ENCODE data around the gene PAFAH1B2. TPM values are rescaled to one million over a fixed set of nuclear protein-coding genes. Genes with fewer than 3 reads are reported as not detected.

PAFAH1B2 gene
- total RNA-seq, 2 donors from 2014 or later = 53.7 to 87.6 TPM

GRCh38 chr11:117144477-117145392 lies 648 bp downstream of the PAFAH1B2 start:
- H3K9me3 Mint-ChIP-seq = no peaks in the 10 kb centered on the region
- peak overlapping the region; percentile 100 for H3K4me3 Mint-ChIP-seq
- ATAC-seq (replicated peaks) = peak; percentile 57
- H3K27ac Mint-ChIP-seq = peak overlapping the region; percentile 99
- H3K4me1 Mint-ChIP-seq = peaks cover 16% of the 10 kb centered on the region
- H3K36me3 Mint-ChIP-seq (ENCODE audit: low read depth) = peaks cover 44% of the 10 kb centered on the region
- peaks cover 7% of the 10 kb centered on the region for H3K27me3 Mint-ChIP-seq

GRCh38 chr11:117145393-117145761 lies 1.3 kb downstream of the PAFAH1B2 start:
- Mint-ChIP-seq H3K4me3 (peak overlapping the region; percentile 100), H3K27me3 (peaks cover under 1% of the 10 kb centered on the region), H3K36me3 (ENCODE audit: low read depth) (peaks cover 51% of the 10 kb centered on the region), H3K27ac (peak overlapping the region; percentile 99), H3K9me3 (no peaks in the 10 kb centered on the region), H3K4me1 (peaks cover 16% of the 10 kb centered on the region)
- no peak for ATAC-seq (replicated peaks)

GRCh38 chr11:117146521-117146920 lies 2.4 kb downstream of the PAFAH1B2 start:
- H3K27ac Mint-ChIP-seq = no peak overlapping the region
- H3K36me3 Mint-ChIP-seq (ENCODE audit: low read depth) = peaks cover 55% of the 10 kb centered on the region
- H3K4me1 Mint-ChIP-seq = peaks cover 16% of the 10 kb centered on the region
- no peak for ATAC-seq (replicated peaks)
- peak overlapping the region; percentile 100 for H3K4me3 Mint-ChIP-seq
- no peaks in the 10 kb centered on the region for H3K9me3 Mint-ChIP-seq
- H3K27me3 Mint-ChIP-seq = no peaks in the 10 kb centered on the region

- no peaks in the 10 kb centered on the region for H3K27me3 Mint-ChIP-seq
- no peaks in the 10 kb centered on the region for H3K9me3 Mint-ChIP-seq
- ATAC-seq (replicated peaks) = no peak
- no peak overlapping the region for H3K4me3 Mint-ChIP-seq
- H3K27ac Mint-ChIP-seq = no peak overlapping the region
- peaks cover 83% of the 10 kb centered on the region for H3K36me3 Mint-ChIP-seq (ENCODE audit: low read depth)
- peaks cover 4% of the 10 kb centered on the region for H3K4me1 Mint-ChIP-seq
Measured at GRCh38 chr11:117152066-117152465, 8.0 kb downstream of the PAFAH1B2 start.

GRCh38 chr11:117154468-117154867 lies 10.4 kb downstream of the PAFAH1B2 start:
- Mint-ChIP-seq H3K27ac (no peak overlapping the region), H3K4me1 (no peaks in the 10 kb centered on the region), H3K9me3 (no peaks in the 10 kb centered on the region)

GRCh38 chr11:117157507-117157906 lies 13.4 kb downstream of the PAFAH1B2 start:
- H3K36me3 Mint-ChIP-seq (ENCODE audit: low read depth) = peaks cover 98% of the 10 kb centered on the region
- no peak for ATAC-seq (replicated peaks)
- H3K4me1 Mint-ChIP-seq = no peaks in the 10 kb centered on the region
- H3K4me3 Mint-ChIP-seq = no peak overlapping the region
- H3K27me3 Mint-ChIP-seq = no peaks in the 10 kb centered on the region
- no peak overlapping the region for H3K27ac Mint-ChIP-seq
- H3K9me3 Mint-ChIP-seq = no peaks in the 10 kb centered on the region

More at GRCh38 chr11:117154468-117154867, 10.4 kb downstream of the PAFAH1B2 start:
- Mint-ChIP-seq H3K36me3 (ENCODE audit: low read depth) (peaks cover 91% of the 10 kb centered on the region), H3K27me3 (no peaks in the 10 kb centered on the region), H3K4me3 (no peak overlapping the region)
- ATAC-seq (replicated peaks) = no peak

- H3K27me3 Mint-ChIP-seq = no peaks in the 10 kb centered on the region
Measured at GRCh38 chr11:117159892-117160291, 15.8 kb downstream of the PAFAH1B2 start.

GRCh38 chr11:117160826-117161225 lies 16.7 kb downstream of the PAFAH1B2 start:
- no peak overlapping the region for H3K4me3 Mint-ChIP-seq
- no peak for ATAC-seq (replicated peaks)
- H3K9me3 Mint-ChIP-seq = no peaks in the 10 kb centered on the region
- H3K27me3 Mint-ChIP-seq = no peaks in the 10 kb centered on the region
- H3K36me3 Mint-ChIP-seq (ENCODE audit: low read depth) = peaks cover 98% of the 10 kb centered on the region
- no peak overlapping the region for H3K27ac Mint-ChIP-seq
- no peaks in the 10 kb centered on the region for H3K4me1 Mint-ChIP-seq

More at GRCh38 chr11:117159892-117160291, 15.8 kb downstream of the PAFAH1B2 start:
- Mint-ChIP-seq H3K27ac (no peak overlapping the region), H3K36me3 (ENCODE audit: low read depth) (peaks cover 98% of the 10 kb centered on the region), H3K4me3 (no peak overlapping the region), H3K9me3 (no peaks in the 10 kb centered on the region), H3K4me1 (no peaks in the 10 kb centered on the region)
- peak; percentile 28 for ATAC-seq (replicated peaks)

GRCh38 chr11:117166491-117166890 lies 22.4 kb downstream of the PAFAH1B2 start:
- no peak overlapping the region for H3K27ac Mint-ChIP-seq
- no peaks in the 10 kb centered on the region for H3K27me3 Mint-ChIP-seq
- peaks cover 100% of the 10 kb centered on the region for H3K36me3 Mint-ChIP-seq (ENCODE audit: low read depth)
- H3K4me1 Mint-ChIP-seq = no peaks in the 10 kb centered on the region
- ATAC-seq (replicated peaks) = no peak
- H3K4me3 Mint-ChIP-seq = no peak overlapping the region
- no peaks in the 10 kb centered on the region for H3K9me3 Mint-ChIP-seq

- no peak overlapping the region for H3K4me3 Mint-ChIP-seq
- peaks cover 73% of the 10 kb centered on the region for H3K36me3 Mint-ChIP-seq (ENCODE audit: low read depth)
Measured at GRCh38 chr11:117169736-117170135, 25.6 kb downstream of the PAFAH1B2 start.

GRCh38 chr11:117170210-117170609 lies 26.1 kb downstream of the PAFAH1B2 start:
- H3K4me1 Mint-ChIP-seq = no peaks in the 10 kb centered on the region
- ATAC-seq (replicated peaks) = no peak
- H3K27me3 Mint-ChIP-seq = no peaks in the 10 kb centered on the region
- no peaks in the 10 kb centered on the region for H3K9me3 Mint-ChIP-seq
- H3K36me3 Mint-ChIP-seq (ENCODE audit: low read depth) = peaks cover 68% of the 10 kb centered on the region
- H3K27ac Mint-ChIP-seq = no peak overlapping the region
- no peak overlapping the region for H3K4me3 Mint-ChIP-seq

More at GRCh38 chr11:117169736-117170135, 25.6 kb downstream of the PAFAH1B2 start:
- no peak for ATAC-seq (replicated peaks)
- Mint-ChIP-seq H3K4me1 (no peaks in the 10 kb centered on the region), H3K27ac (no peak overlapping the region), H3K27me3 (no peaks in the 10 kb centered on the region), H3K9me3 (no peaks in the 10 kb centered on the region)

- Mint-ChIP-seq H3K27me3 (no peaks in the 10 kb centered on the region), H3K27ac (no peak overlapping the region), H3K4me1 (no peaks in the 10 kb centered on the region), H3K9me3 (no peaks in the 10 kb centered on the region), H3K4me3 (no peak overlapping the region), H3K36me3 (ENCODE audit: low read depth) (peaks cover 60% of the 10 kb centered on the region)
- no peak for ATAC-seq (replicated peaks)
Measured at GRCh38 chr11:117171007-117171403, 26.9 kb downstream of the PAFAH1B2 start.

GRCh38 chr11:117171404-117172061 lies 27.4 kb downstream of the PAFAH1B2 start:
- Mint-ChIP-seq H3K36me3 (ENCODE audit: low read depth) (peaks cover 55% of the 10 kb centered on the region), H3K4me3 (no peak overlapping the region), H3K27ac (no peak overlapping the region), H3K9me3 (no peaks in the 10 kb centered on the region), H3K27me3 (no peaks in the 10 kb centered on the region), H3K4me1 (no peaks in the 10 kb centered on the region)
- ATAC-seq (replicated peaks) = no peak

GRCh38 chr11:117172724-117173421 lies 28.8 kb downstream of the PAFAH1B2 start:
- no peaks in the 10 kb centered on the region for H3K9me3 Mint-ChIP-seq
- peaks cover 42% of the 10 kb centered on the region for H3K36me3 Mint-ChIP-seq (ENCODE audit: low read depth)
- H3K4me3 Mint-ChIP-seq = no peak overlapping the region
- no peak for ATAC-seq (replicated peaks)
- peaks cover 4% of the 10 kb centered on the region for H3K4me1 Mint-ChIP-seq
- peak overlapping the region; percentile 38 for H3K27ac Mint-ChIP-seq
- no peaks in the 10 kb centered on the region for H3K27me3 Mint-ChIP-seq
